Measurements from ENCODE around the gene HSPG2.

DNA sequence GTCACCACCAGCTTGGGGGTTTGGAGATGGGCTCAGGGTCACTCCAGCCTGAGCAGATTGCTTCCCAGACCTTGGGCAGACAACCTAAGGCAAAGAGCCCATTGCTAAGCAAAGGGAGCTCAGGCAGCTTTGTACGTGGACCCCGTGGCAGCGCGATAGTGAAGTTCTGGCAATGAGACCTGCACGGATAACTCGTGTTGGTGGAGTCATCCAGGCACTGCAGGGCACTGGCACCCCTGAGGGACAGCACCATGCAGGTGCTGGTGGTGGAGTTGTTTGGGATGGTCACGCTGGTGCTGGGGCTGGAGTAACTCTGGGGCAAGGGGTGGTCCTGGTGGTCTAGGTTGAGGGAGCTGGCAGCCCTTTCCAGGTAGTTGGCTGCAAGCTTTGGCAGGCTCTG, 13.6 kb upstream of the HSPG2 start:
- TF ChIP-seq, protein P1, sequence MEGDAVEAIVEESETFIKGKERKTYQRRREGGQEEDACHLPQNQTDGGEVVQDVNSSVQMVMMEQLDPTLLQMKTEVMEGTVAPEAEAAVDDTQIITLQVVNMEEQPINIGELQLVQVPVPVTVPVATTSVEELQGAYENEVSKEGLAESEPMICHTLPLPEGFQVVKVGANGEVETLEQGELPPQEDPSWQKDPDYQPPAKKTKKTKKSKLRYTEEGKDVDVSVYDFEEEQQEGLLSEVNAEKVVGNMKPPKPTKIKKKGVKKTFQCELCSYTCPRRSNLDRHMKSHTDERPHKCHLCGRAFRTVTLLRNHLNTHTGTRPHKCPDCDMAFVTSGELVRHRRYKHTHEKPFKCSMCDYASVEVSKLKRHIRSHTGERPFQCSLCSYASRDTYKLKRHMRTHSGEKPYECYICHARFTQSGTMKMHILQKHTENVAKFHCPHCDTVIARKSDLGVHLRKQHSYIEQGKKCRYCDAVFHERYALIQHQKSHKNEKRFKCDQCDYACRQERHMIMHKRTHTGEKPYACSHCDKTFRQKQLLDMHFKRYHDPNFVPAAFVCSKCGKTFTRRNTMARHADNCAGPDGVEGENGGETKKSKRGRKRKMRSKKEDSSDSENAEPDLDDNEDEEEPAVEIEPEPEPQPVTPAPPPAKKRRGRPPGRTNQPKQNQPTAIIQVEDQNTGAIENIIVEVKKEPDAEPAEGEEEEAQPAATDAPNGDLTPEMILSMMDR (IDR thresholded peaks at IDR 0.05; ENCODE audit: low read length): no peak
- no peak for TF ChIP-seq EZH2 (IDR thresholded peaks at IDR 0.05; ENCODE audit: borderline replicate concordance, low read length)

Data from OCI-LY1 (cell line).